Duodenal mucosa (tissue), 2 donors: Measurements from ENCODE around the gene AKNAD1.

Experiments used
- H3K27ac ChIP-seq: one replicate; pipeline ENCODE4 v1.7.0; 2013; ENCODE audit warnings: low read depth, low read length
- H3K27me3 ChIP-seq, 2 donors: one replicate each; pipeline ENCODE4 v1.7.0; 2013; ENCODE audit warnings: low read length in 2 of 2, control low read depth in 1 of 2; ENCODE audit not compliant: insufficient read depth in 2 of 2, control insufficient read depth in 1 of 2
- H3K36me3 ChIP-seq, 2 donors: one replicate each; pipeline ENCODE4 v1.7.0; 2013; ENCODE audit warnings: low read length in 2 of 2, control low read depth in 1 of 2; ENCODE audit not compliant: insufficient read depth in 2 of 2, control insufficient read depth in 1 of 2
- H3K4me1 ChIP-seq, 2 donors: one replicate each; pipeline ENCODE4 v1.7.0; 2013; ENCODE audit warnings: low read length in 2 of 2, control low read depth in 1 of 2; ENCODE audit not compliant: insufficient read depth in 2 of 2, control insufficient read depth in 1 of 2
- H3K4me3 ChIP-seq, 2 donors: one replicate each; pipeline ENCODE4 v1.7.0; 2013; ENCODE audit warnings: low read length in 2 of 2, low read depth in 1 of 2
- H3K9ac ChIP-seq, 2 donors: one replicate each; pipeline ENCODE4 v1.7.0; 2013; ENCODE audit warnings: low read length in 2 of 2, low read depth in 1 of 2
- H3K9me3 ChIP-seq, 2 donors: one replicate each; pipeline ENCODE4 v1.7.0; 2013; ENCODE audit warnings: low read length in 2 of 2, control low read depth in 1 of 2; ENCODE audit not compliant: control insufficient read depth in 1 of 2

The AKNAD1 gene

DNA sequence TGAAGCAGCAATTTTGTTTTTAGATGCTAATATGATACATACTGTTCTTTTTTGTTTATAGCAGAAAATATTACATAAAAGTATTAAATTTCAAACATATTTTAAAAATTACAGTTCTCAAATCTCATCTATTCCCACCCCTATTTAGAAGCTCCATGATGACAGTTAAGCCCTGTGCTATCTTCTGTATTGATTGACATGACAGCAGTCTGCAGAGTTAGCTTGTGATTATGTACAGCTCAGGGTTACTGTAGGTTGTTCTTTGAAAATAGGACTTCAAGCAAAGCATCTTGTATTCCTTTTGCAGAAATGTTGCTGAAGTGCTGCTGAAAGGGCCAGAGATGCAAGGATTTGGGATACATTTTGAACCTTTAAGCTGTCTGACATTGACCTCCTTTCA lies 28.1 kb upstream of the AKNAD1 start:
- Histone ChIP-seq H3K4me3 (no peak overlapping the region), H3K27ac (no peak overlapping the region), H3K27me3 (no peaks in the 10 kb centered on the region), H3K36me3 (peaks cover 0 to 3% of the 10 kb centered on the region in 2 donors), H3K9ac (no peak overlapping the region), H3K4me1 (peaks cover 5 to 6% of the 10 kb centered on the region in 2 donors), H3K9me3 (no peaks in the 10 kb centered on the region)

DNA sequence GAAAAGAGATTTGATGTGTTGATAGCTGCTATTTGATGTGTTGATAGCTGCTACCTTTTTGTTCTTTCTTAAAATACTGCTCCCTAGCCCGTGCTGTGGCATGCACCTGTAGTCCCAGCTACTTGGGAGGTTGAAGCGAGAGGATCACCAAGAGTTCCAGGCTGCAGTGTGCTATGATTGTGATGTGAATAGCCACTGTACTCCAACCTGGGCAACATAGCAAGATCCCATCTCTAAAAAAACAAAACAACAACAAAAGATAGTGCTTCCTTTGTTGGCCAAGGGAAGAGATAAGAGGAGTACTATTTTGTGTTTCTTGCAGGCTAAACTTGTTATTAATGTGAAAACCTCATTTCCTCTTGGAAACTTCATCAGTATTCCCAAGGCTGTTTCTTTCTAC lies 25.9 kb upstream of the AKNAD1 start:
- Histone ChIP-seq H3K4me1 (peaks cover 4% of the 10 kb centered on the region in 2 donors), H3K4me3 (no peak overlapping the region), H3K36me3 (peaks cover 0 to 3% of the 10 kb centered on the region in 2 donors), H3K27ac (no peak overlapping the region), H3K9ac (no peak overlapping the region), H3K27me3 (no peaks in the 10 kb centered on the region), H3K9me3 (no peaks in the 10 kb centered on the region)

DNA sequence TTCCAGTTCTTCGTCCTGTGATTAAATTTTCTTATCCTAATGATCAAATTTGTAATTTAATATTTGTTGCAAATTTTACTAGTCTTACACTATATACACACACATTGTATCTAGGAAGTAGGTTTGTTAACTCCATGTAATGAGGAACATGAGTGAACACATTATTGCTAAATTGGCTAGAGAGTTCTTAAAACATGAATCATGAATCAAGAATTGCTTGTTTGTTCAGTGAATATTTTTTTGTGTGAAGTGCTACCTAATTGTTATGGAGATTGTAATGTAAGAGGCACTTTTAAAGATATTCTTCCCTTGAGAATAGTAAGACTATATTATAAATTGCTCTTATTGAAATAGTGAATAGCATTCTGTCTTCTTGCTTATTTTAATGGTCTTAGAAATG lies 24.5 kb upstream of the AKNAD1 start:
- Histone ChIP-seq H3K9ac (no peak overlapping the region), H3K4me3 (no peak overlapping the region), H3K27ac (no peak overlapping the region), H3K36me3 (no peaks in the 10 kb centered on the region), H3K4me1 (peaks cover 6 to 8% of the 10 kb centered on the region in 2 donors), H3K27me3 (no peaks in the 10 kb centered on the region), H3K9me3 (no peaks in the 10 kb centered on the region)

DNA sequence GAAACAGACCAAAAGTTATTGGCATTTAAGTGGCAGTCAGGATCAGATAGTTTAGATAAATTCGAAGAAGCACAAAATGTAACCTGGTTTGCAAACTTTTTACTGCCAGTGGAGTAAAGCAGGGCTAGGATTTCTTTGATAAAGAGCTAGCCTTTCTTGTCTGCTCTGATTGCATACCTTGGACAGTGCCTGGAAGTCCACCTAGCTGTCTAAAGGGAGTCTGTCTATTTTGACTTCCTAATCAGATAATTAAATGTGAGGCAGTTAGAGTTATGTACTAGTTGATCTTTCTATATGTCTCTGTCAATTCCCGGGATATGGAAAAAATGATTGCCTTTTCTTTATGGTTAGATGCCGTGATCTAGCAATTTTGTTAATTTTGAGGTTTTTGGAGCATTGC lies 24.0 kb upstream of the AKNAD1 start:
- no peak overlapping the region for H3K27ac ChIP-seq
- no peak overlapping the region for H3K4me3 ChIP-seq

DNA sequence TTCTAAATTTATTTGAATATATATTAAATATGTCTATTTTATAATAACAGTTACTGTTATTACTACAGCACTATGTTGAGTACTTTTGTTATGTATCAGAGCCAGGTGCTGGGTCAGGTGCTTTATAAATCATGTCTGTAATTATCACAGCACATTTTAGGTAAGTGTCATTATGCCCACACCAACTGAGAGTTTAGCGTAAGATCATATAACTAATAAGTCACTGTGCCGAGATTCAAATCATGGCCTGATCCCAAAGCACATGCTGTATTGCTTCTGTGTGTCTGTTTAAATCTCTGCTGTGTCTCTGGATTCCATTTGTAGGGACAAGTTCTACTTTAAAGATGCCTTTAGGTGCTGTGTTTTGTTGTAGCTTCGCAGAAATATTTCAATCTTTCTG lies 21.8 kb upstream of the AKNAD1 start:
- Histone ChIP-seq H3K9ac (no peak overlapping the region), H3K36me3 (no peaks in the 10 kb centered on the region), H3K27me3 (no peaks in the 10 kb centered on the region), H3K4me3 (peak overlapping the region in 1 of 2 donors; percentile 23), H3K4me1 (peaks cover 6 to 8% of the 10 kb centered on the region in 2 donors), H3K9me3 (no peaks in the 10 kb centered on the region), H3K27ac (no peak overlapping the region)

More for the DNA sequence above, 24.0 kb upstream of the AKNAD1 start:
- Histone ChIP-seq H3K27me3 (no peaks in the 10 kb centered on the region), H3K9me3 (no peaks in the 10 kb centered on the region), H3K4me1 (peaks cover 6 to 8% of the 10 kb centered on the region in 2 donors), H3K9ac (no peak overlapping the region), H3K36me3 (no peaks in the 10 kb centered on the region)

DNA sequence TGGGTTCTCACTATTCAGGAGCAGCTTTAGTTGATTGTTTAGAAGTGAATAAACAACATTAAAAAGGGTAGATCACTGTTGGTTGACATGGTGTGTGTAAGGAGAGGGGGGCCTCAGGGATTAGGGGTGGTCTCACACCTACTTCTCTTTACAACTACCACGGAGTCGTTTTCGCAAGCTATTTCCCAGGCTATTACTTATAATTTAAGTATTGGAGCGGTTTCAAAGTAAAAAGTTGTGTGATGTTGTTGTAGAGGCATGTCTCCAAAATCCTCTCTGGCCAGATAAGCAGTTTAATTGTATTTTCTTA lies 21.2 kb upstream of the AKNAD1 start:
- no peaks in the 10 kb centered on the region for H3K27me3 ChIP-seq
- peak overlapping the region; percentile 88 for H3K4me3 ChIP-seq
- no peak overlapping the region for H3K27ac ChIP-seq
- no peaks in the 10 kb centered on the region for H3K9me3 ChIP-seq
- H3K9ac ChIP-seq = peak overlapping the region; percentile 70 to 71
- no peaks in the 10 kb centered on the region for H3K36me3 ChIP-seq
- peaks cover 6 to 8% of the 10 kb centered on the region in 2 donors for H3K4me1 ChIP-seq

DNA sequence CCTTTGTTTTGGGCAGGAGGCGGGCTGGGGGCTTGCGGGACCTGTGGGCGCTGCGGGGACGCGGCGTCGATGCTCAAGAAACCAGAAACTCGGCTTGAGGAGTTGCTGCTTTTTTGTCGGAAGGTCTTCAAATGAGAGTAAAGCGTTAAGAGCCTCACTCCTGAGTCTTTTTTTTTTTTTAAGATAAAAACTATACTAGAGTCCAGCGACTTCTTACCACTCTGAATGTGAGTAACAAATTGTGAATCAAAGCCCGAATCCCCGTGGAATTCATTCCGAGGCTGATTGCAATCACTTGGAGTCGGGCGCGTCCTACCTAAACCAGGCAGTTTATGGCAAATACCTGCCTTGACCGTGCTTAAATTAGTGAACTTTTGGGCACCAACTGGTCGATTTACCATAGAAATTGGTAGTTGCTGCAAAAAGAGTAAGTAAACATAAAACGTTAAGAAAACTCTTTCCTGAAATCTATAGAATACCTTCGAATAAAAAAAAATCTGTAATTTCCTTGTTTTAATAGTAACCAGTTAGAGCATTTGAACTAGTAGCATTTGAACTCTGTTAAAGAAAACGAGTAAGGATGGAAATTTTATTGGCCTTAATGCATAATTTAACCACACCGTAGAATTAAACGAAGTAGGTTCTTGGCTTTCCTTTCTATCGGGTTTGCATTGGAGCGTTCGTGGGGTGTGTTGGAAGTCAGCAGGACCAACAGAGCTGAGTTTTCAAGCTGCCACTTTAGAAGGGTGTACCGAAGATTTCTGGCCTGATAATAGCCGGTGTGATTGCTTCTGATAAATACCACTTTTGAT lies 20.7 kb upstream of the AKNAD1 start:
- peak overlapping the region; percentile 70 to 71 for H3K9ac ChIP-seq
- H3K4me1 ChIP-seq = peaks cover 6 to 8% of the 10 kb centered on the region in 2 donors
- no peaks in the 10 kb centered on the region for H3K36me3 ChIP-seq
- no peaks in the 10 kb centered on the region for H3K27me3 ChIP-seq
- no peaks in the 10 kb centered on the region for H3K9me3 ChIP-seq
- H3K4me3 ChIP-seq = peak overlapping the region; percentile 88
- H3K27ac ChIP-seq = no peak overlapping the region

DNA sequence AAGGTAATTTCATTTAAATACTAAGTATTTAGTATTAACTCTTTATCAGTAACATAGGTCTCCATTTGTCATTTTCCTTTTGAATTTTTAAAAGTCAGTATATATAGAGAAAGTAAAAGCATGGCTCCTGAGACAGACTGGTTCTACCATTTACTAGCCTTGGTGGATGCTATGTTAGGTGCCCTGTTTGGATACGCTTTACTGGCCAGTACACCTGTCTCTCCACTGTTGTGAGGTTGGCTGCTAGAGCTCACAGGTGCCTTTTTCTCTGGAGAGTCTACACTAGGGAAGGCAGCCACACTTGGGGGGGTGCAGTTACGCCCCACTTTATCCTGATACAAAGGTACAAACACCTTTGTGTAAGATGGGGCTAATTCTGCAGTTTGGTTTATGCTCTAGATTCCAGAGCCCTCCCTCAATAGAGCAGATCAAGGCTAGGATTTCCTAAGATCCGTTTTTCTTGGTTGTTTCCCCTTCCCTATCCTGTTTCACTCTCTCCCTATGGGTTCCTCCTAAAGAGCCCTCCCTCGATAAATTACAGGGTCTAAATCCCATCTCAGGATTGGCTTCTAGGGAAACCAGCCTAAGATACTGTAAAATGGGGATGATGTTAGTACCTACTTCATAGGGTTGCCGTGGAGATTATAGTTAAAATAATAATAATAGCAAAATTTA lies 14.3 kb upstream of the AKNAD1 start:
- H3K9ac ChIP-seq = no peak overlapping the region
- no peak overlapping the region for H3K27ac ChIP-seq
- no peak overlapping the region for H3K4me3 ChIP-seq
- H3K4me1 ChIP-seq = no peaks in the 10 kb centered on the region
- H3K27me3 ChIP-seq = peaks cover 0 to 2% of the 10 kb centered on the region in 2 donors
- H3K36me3 ChIP-seq = no peaks in the 10 kb centered on the region
- no peaks in the 10 kb centered on the region for H3K9me3 ChIP-seq

DNA sequence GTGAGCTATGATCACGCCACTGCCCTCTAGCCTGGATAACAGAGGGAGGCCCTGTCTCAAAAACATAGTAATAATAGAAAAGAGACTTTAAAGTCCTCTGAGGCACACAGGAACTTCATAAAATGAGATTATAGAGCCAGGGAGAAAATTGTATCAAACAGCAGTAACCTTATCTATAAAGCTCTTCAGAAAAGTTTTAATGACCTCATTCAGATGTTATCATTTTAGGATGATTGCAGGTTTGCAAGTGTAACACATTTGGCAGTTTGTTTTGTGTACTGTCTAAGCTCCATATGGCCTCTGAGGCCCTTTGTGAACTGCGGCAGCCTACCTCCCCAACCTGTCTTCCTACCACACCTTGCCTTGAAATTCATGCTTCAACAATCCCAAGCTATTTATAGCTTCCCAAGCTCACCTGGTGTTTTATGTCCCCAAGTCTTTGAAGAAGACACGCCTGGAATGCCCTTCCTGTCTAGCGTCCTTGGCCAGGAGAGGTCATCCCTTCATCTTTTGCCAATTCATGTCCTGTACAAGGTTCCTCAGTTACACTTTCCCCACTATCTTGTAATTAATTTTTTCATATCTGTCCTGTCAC lies 8.5 kb upstream of the AKNAD1 start:
- Histone ChIP-seq H3K27me3 (no peaks in the 10 kb centered on the region), H3K9ac (no peak overlapping the region), H3K27ac (no peak overlapping the region), H3K4me1 (no peaks in the 10 kb centered on the region), H3K36me3 (no peaks in the 10 kb centered on the region), H3K4me3 (no peak overlapping the region), H3K9me3 (no peaks in the 10 kb centered on the region)

DNA sequence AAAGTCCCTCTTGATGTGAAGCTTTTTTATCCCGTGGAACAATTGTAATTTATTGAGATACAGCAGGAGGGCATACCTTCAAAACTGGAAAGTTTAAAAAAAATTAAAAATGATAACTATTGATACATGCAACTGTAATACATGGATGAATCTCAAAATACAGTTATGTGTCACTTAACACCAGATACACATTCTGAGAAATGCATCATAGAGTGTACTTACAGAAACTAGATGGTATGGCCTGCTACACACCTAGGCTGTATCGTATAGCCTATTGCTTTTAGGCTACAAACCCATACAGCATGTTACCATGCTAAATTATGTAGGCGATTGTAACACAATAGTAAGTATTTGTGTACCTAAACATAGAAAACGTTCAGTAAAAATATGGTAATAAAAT lies 7.1 kb upstream of the AKNAD1 start:
- Histone ChIP-seq H3K4me1 (no peaks in the 10 kb centered on the region), H3K36me3 (no peaks in the 10 kb centered on the region), H3K27me3 (no peaks in the 10 kb centered on the region), H3K9me3 (no peaks in the 10 kb centered on the region), H3K9ac (no peak overlapping the region), H3K27ac (no peak overlapping the region), H3K4me3 (no peak overlapping the region)
